Kidney (tissue), 14 donors: ENCODE measurements around the gene SLC51B. TPM values are rescaled to one million over a fixed set of nuclear protein-coding genes. Genes with fewer than 3 reads are reported as not detected.
A peak's percentile ranks its signal among the peaks of the same experiment; 100 is the strongest.

Experiments
- DNase-seq, 5 donors: peaks; one replicate each; pipeline ENCODE4 v3.0.0-alpha.2; 2013 to 2020
- FAIRE-seq: peaks from 2 replicates; lab custom pipeline; 2012; peaks lifted over from hg19 to GRCh38; lab: Jason Lieb, UNC
- H3K27ac ChIP-seq, 2 donors: one replicate each; pipeline ENCODE4 v1.7.0; 2013; ENCODE audit warnings: low read depth in 2 of 2, low read length in 2 of 2, inconsistent platforms in 1 of 2
- H3K27me3 ChIP-seq: one replicate; pipeline ENCODE4 v1.7.1; 2013; ENCODE audit warnings: low read length, inconsistent platforms; ENCODE audit not compliant: control insufficient read depth, insufficient read depth
- H3K36me3 ChIP-seq, 3 donors: one replicate each; pipeline versions ENCODE4 v1.7.0 to v1.7.1; 2013; ENCODE audit warnings: low read length in 3 of 3, control low read depth in 1 of 3, inconsistent platforms in 1 of 3; ENCODE audit not compliant: insufficient read depth in 3 of 3, control insufficient read depth in 2 of 3
- H3K4me1 ChIP-seq, 3 donors: one replicate each; pipeline versions ENCODE4 v1.7.0 to v1.7.1; 2013; ENCODE audit warnings: low read length in 3 of 3, inconsistent platforms in 1 of 3, low read depth in 1 of 3; ENCODE audit not compliant: control insufficient read depth in 2 of 3, insufficient read depth in 2 of 3
- H3K4me3 ChIP-seq, 3 donors: one replicate each; pipeline versions ENCODE4 v1.7.0 to v1.8.1; 2013; ENCODE audit warnings: low read length in 3 of 3, control low read depth in 1 of 3, inconsistent platforms in 1 of 3
- H3K9ac ChIP-seq, 3 donors: one replicate each; pipeline versions ENCODE4 v1.7.0 to v1.7.1; 2013; ENCODE audit warnings: low read length in 3 of 3, control low read depth in 1 of 3, inconsistent platforms in 1 of 3
- H3K9me3 ChIP-seq, 3 donors: one replicate each; pipeline versions ENCODE4 v1.7.0 to v1.7.1; 2013; ENCODE audit warnings: low read length in 3 of 3, control low read depth in 1 of 3, inconsistent platforms in 1 of 3; ENCODE audit not compliant: control insufficient read depth in 2 of 3, insufficient read depth in 1 of 3
- intact Hi-C: fragments of 100-400 bp; cut with DNase I; formaldehyde crosslinking; loops from one replicate; pipeline ENCODE4 v1.11.1; 2022
- polyA plus RNA-seq: library from polyadenylated mRNA; stranded (reverse); fragments of 350-450 nt; fragmentation: Illumina TruSeq; extraction: RNeasy Lipid Tissue Mini Kit (QIAGEN cat#74804); gene quantifications from one replicate; pipeline ENCODE4 v1.2.3, GENCODE V29; 2014; ENCODE audit warnings: low read depth, low replicate concordance; ENCODE audit not compliant: insufficient read depth
- total RNA-seq: library from RNA; stranded (reverse); fragmentation: NEBNext Ultra II Directional; extraction: Animal tissue kit (Norgen Biotek cat#: 25700); gene quantifications from one replicate; pipeline ENCODE4 v1.2.1, GENCODE V29; 2021
- TF ChIP-seq, protein P1 (sequence below): IDR thresholded peaks from 3 replicates; pipeline ENCODE4 v1.5.1; 2012; ENCODE audit warnings: mild to moderate bottlenecking, moderate library complexity, borderline replicate concordance; ENCODE audit not compliant: insufficient read depth; ENCODE audit errors: extremely low read depth
- donor health status: control.
- donor health status: control.
- donor health status: control.
- donor health status: control.
- donor health status: control.
- donor health status: DM: yes; HTN: yes; CAD: no.
- donor health status: Normal renal cell carcinoma (clear cell type).

Gene SLC51B
- total and polyA plus RNA-seq, 2 donors from 2014 or later: 2.9 to 40.9 TPM

DNA sequence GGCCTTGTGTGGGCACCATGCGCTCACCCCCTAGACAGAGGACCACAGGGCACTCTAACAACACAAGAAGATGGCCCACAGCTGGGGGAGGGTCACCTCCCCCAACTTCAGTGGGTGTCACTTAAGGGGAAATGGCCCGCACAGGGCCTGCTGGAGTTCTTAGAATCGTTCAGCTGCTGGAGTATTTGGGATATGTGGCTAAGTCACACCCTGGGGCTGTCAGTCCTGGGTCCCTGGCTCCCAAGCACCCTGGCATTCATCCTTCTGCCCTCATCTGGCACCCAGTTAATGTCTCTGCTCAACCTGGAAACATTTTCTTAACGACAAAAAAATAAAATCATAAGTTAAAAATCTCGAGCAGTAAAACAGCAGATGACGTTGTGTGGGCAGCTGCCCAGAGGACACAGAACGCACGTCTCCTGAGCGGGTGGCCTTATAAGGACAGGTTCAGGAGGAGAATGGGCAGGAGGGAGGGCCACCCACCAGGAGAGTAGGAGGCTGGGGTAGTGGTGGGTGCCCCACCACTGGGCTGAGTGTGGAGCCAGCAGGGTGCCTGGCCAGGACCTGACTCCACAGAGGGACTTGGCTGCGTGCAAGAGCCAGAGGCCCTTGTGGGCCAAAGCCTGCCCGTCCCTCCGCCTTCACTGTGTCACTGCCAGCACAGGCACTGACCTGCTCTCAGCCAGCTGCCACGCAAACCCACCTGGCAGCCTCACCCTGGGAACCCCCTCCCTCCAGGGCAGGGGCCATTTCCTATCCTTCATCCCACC is 42.9 kb downstream of the SLC51B start:
- peak overlapping the region in 1 of 3 donors; percentile 36 for H3K9ac ChIP-seq
- H3K36me3 ChIP-seq: no peaks in the 10 kb centered on the region
- DNase-seq: no peak
- H3K4me3 ChIP-seq: no peak overlapping the region
- intact Hi-C loops: no loop called here
- no peaks in the 10 kb centered on the region for H3K27me3 ChIP-seq
- H3K4me1 ChIP-seq: peaks cover 0 to 22% (median 21%) of the 10 kb centered on the region in 3 donors
- H3K9me3 ChIP-seq: no peaks in the 10 kb centered on the region
- TF ChIP-seq, protein P1, sequence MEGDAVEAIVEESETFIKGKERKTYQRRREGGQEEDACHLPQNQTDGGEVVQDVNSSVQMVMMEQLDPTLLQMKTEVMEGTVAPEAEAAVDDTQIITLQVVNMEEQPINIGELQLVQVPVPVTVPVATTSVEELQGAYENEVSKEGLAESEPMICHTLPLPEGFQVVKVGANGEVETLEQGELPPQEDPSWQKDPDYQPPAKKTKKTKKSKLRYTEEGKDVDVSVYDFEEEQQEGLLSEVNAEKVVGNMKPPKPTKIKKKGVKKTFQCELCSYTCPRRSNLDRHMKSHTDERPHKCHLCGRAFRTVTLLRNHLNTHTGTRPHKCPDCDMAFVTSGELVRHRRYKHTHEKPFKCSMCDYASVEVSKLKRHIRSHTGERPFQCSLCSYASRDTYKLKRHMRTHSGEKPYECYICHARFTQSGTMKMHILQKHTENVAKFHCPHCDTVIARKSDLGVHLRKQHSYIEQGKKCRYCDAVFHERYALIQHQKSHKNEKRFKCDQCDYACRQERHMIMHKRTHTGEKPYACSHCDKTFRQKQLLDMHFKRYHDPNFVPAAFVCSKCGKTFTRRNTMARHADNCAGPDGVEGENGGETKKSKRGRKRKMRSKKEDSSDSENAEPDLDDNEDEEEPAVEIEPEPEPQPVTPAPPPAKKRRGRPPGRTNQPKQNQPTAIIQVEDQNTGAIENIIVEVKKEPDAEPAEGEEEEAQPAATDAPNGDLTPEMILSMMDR: no peak
- no peak for FAIRE-seq
- peak overlapping the region; percentile 82 to 86 for H3K27ac ChIP-seq

GRCh38 chr15:65088643-65089021 is 43.4 kb downstream of the SLC51B start:
- TF ChIP-seq, protein P1: no peak
- Histone ChIP-seq H3K9ac (peak overlapping the region in 1 of 3 donors; percentile 36), H3K27ac (peak overlapping the region; percentile 82 to 86), H3K36me3 (no peaks in the 10 kb centered on the region), H3K4me1 (peaks cover 0 to 22% (median 21%) of the 10 kb centered on the region in 3 donors), H3K4me3 (no peak overlapping the region), H3K9me3 (no peaks in the 10 kb centered on the region), H3K27me3 (no peaks in the 10 kb centered on the region)
- intact Hi-C loops: no loop called here
- no peak for FAIRE-seq
- no peak for DNase-seq

DNA sequence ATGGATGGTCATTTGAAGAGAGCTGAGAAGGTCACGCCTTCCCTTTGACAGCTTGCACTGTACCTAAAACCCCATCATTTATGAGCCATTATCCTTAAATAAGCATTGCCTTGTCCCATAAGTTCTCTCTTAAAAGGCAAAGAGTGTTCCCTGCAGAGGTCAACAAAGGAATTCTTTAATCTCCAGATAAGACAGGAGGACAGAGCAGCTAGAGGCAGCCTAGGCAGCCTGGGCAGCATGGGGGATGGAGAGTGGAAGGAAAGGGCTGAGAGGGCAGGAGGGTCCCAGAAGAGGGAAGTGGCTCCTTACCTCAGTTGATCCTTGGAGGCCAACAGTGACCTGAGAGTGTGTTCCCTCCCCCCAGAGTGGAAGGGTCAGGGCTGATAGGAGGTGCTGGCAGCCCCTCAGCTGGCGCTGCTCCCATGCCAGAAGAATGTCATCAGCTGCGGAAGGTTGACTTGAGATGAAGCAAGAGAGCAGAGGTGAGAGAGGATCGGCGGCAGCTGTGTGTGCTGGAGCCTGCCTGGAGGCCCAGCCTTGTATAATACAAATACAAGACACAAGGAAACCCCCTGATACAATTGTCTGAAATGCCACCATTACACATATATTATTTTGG is 44.1 kb downstream of the SLC51B start:
- Histone ChIP-seq H3K9ac (no peak overlapping the region), H3K4me3 (no peak overlapping the region), H3K27me3 (no peaks in the 10 kb centered on the region), H3K4me1 (peaks cover 0 to 22% (median 21%) of the 10 kb centered on the region in 3 donors), H3K36me3 (no peaks in the 10 kb centered on the region), H3K9me3 (no peaks in the 10 kb centered on the region), H3K27ac (peak overlapping the region; percentile 1 to 51)
- TF ChIP-seq, protein P1: no peak
- intact Hi-C loops: no loop called here
- FAIRE-seq: no peak
- DNase-seq: peak in 1 of 5 donors; percentile 80
